AG09309 (cell line): ENCODE results near the gene BST1.
A peak's percentile ranks its signal among the peaks of the same experiment; 100 is the strongest.

Experiments used
- DNase-seq: peaks from one replicate; pipeline ENCODE4 v3.0.0-alpha.2; 2010; ENCODE audit warnings: low read depth
- H3K4me3 ChIP-seq: 2 replicates; pipeline ENCODE4 v1.5.1; 2011; ENCODE audit warnings: mild to moderate bottlenecking, low read depth, low read length, moderate library complexity; ENCODE audit not compliant: control insufficient read depth
- CTCF ChIP-seq: IDR thresholded peaks from 2 replicates; pipeline ENCODE4 v1.5.1; 2011; ENCODE audit warnings: mild to moderate bottlenecking, low read depth, low read length, inconsistent platforms; ENCODE audit not compliant: insufficient read depth, control insufficient read depth; ENCODE audit errors: missing control alignments

Gene BST1

GRCh38 chr4:15657366-15657765 is 45.5 kb upstream of the BST1 start:
- TF ChIP-seq CTCF = no peak
- H3K4me3 ChIP-seq = no peak overlapping the region
- DNase-seq = no peak

DNA sequence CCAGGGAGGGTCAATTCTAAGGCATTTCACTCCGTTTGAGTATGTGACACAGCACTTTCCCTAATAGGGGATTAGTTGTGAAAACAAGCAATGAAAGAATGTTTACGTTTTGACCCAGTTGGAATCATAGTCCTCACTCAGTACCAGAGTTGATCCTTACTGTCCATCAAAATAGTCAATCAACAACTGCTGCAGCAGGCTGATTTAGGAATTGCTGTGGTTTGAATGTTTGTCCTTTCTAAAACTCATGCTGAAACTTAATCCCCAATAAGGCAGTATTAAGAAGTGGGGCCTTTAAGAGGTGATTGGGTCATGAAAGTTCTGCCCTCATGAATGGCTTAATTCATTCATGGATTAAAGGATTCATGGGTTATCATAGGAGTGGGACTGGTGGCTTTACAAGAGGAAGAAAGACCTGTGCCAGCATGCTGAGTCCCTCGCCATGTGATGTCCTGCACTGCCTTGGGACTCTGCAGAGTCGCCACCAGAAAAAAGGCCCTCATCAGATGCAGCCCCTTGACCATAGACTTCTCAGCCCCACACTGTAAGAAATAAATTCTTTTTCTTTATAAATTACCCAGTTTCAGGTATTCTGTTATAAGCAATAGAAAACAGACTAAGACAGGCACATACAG is 44.6 kb upstream of the BST1 start:
- TF ChIP-seq CTCF = no peak
- DNase-seq = no peak
- H3K4me3 ChIP-seq = no peak overlapping the region

DNA sequence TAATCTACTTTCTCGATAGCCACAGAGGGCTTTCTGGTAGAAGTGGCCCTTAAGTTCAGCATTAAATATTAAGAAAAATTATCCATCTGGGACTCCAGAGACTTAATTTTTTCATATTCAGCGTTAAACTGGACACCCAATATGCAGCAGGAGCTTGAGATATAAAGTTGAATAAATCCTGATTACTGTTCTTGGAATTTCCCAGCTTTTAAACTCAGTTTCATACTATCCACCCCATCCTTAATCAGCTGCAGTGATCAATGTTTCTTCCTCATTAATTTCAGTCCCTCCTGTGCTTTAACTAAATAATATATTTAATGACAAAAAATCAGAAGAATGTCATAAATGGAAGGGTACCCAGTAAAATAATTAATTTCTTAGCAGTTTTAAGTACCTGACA is 44.1 kb upstream of the BST1 start:
- no peak for TF ChIP-seq CTCF
- no peak for DNase-seq
- H3K4me3 ChIP-seq = no peak overlapping the region

DNA sequence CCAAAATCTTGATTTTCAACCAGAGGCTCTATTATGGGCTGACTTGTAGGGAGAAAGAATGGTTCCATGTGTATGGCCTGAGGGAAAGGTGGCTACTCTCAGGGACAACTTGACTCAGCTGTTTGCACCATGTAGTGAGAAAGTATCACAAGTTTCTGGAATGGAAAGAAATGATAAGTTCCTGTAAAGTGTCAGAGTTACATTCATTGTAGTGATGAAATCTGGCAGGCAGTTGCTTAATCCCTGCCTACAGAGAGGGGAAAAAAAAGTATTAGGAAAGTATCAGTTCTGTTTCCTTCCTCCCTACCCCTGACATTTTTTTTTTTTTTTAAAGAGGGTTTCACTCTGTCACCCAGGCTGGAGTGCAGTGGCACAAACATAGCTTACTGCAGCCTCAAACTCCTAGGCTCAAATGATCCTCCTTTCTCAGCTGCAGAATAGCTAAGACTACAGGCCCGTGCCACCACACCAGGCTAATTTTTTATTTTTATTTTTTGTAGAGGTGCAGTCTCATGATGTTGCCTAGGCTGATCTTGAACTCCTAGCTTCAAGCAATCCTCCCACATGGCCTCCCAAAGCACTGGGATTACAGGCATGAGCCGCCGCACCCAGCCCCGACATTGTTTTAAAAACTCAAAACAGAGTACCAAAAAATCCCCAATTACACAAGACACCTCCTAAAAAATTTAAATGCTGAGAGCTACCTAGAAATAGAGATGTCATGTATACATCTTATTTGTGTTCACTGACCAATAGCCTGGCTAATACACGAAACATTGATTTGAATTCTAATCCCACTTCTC is 42.9 kb upstream of the BST1 start:
- DNase-seq = peak; percentile 73
- no peak overlapping the region for H3K4me3 ChIP-seq
- TF ChIP-seq CTCF = no peak

- no peak for DNase-seq
- no peak for TF ChIP-seq CTCF
- H3K4me3 ChIP-seq = no peak overlapping the region
These were observed 37.0 kb upstream of the BST1 start for GRCh38 chr4:15665753-15666365.

GRCh38 chr4:15667006-15667405 is 35.9 kb upstream of the BST1 start:
- H3K4me3 ChIP-seq = no peak overlapping the region
- TF ChIP-seq CTCF = no peak

More at GRCh38 chr4:15667006-15667405, 35.9 kb upstream of the BST1 start:
- DNase-seq = no peak
